Trophoblast cell (in vitro differentiated cells and primary cell): ENCODE results near the gene GALNT14.
A peak's percentile ranks its signal among the peaks of the same experiment; 100 is the strongest.

Source experiments
- DNase-seq, 2 donors: peaks; one replicate each; pipeline ENCODE4 v3.0.0-alpha.2; 2016
- H2AFZ ChIP-seq: 2 replicates; pipeline ENCODE4 v1.6.1; 2013; ENCODE audit warnings: low read length, moderate library complexity, mild to moderate bottlenecking; ENCODE audit not compliant: insufficient read depth, poor library complexity
- H2AK5ac ChIP-seq: 2 replicates; pipeline ENCODE4 v1.6.1; 2013; ENCODE audit warnings: mild to moderate bottlenecking, low read length
- H2BK120ac ChIP-seq: 2 replicates; pipeline ENCODE4 v1.6.1; 2013; ENCODE audit warnings: low read length, mild to moderate bottlenecking, moderate library complexity; ENCODE audit not compliant: insufficient read depth, poor library complexity
- H2BK12ac ChIP-seq: 2 replicates; pipeline ENCODE4 v1.6.1; 2013; ENCODE audit warnings: mild to moderate bottlenecking, low read length, moderate library complexity
- H2BK5ac ChIP-seq: 2 replicates; pipeline ENCODE4 v1.6.1; 2013; ENCODE audit warnings: low read length, low read depth, moderate library complexity, mild to moderate bottlenecking; ENCODE audit not compliant: poor library complexity
- H3K14ac ChIP-seq: 2 replicates; pipeline ENCODE4 v1.6.1; 2013; ENCODE audit warnings: mild to moderate bottlenecking, low read length
- H3K18ac ChIP-seq: 2 replicates; pipeline ENCODE4 v1.6.1; 2013; ENCODE audit warnings: mild to moderate bottlenecking, low read length
- H3K23ac ChIP-seq: 2 replicates; pipeline ENCODE4 v1.6.1; 2013; ENCODE audit warnings: low read length
- H3K27ac ChIP-seq: 2 replicates; pipeline ENCODE4 v1.5.1; 2013; ENCODE audit warnings: low read depth, mild to moderate bottlenecking, inconsistent platforms, low read length, moderate library complexity
- H3K27me3 ChIP-seq: 2 replicates; pipeline ENCODE4 v1.6.1; 2013; ENCODE audit warnings: inconsistent platforms, mild to moderate bottlenecking, low read length, moderate library complexity; ENCODE audit not compliant: insufficient read depth
- H3K36me3 ChIP-seq, 2 experiments: 1 replicate in 1 of 2; 2 replicates in 1 of 2; pipeline ENCODE4 v1.6.1; 2013; ENCODE audit warnings: low read length in 2 of 2, mild to moderate bottlenecking in 2 of 2, moderate library complexity in 1 of 2; ENCODE audit not compliant: insufficient read depth in 2 of 2, control insufficient read depth in 1 of 2
- H3K4ac ChIP-seq: 2 replicates; pipeline ENCODE4 v1.6.1; 2013; ENCODE audit warnings: low read depth, mild to moderate bottlenecking, low read length, moderate library complexity
- H3K4me1 ChIP-seq, 2 experiments: 1 replicate in 1 of 2; 2 replicates in 1 of 2; pipeline ENCODE4 v1.6.1; 2013; ENCODE audit warnings: low read length in 2 of 2, mild to moderate bottlenecking in 2 of 2, moderate library complexity in 1 of 2; ENCODE audit not compliant: insufficient read depth in 2 of 2, control insufficient read depth in 1 of 2
- H3K4me2 ChIP-seq: 2 replicates; pipeline ENCODE4 v1.6.1; 2013; ENCODE audit warnings: inconsistent platforms, mild to moderate bottlenecking, low read length, moderate library complexity
- H3K4me3 ChIP-seq: 2 replicates; pipeline ENCODE4 v1.5.1; 2013; ENCODE audit warnings: mild to moderate bottlenecking, low read depth, low read length, inconsistent platforms
- H3K79me1 ChIP-seq: one replicate; pipeline ENCODE4 v1.6.1; 2013; ENCODE audit warnings: low read length
- H3K79me2 ChIP-seq: 2 replicates; pipeline ENCODE4 v1.6.1; 2013; ENCODE audit warnings: low read length, mild to moderate bottlenecking; ENCODE audit not compliant: control insufficient read depth, insufficient read depth, poor library complexity
- H3K9ac ChIP-seq: 2 replicates; pipeline ENCODE4 v1.6.1; 2013; ENCODE audit warnings: mild to moderate bottlenecking, low read length
- H3K9me3 ChIP-seq: 2 replicates; pipeline ENCODE4 v1.6.1; 2013; ENCODE audit warnings: low read depth, mild to moderate bottlenecking, control low read depth, inconsistent platforms, low read length; ENCODE audit not compliant: insufficient read depth
- H4K12ac ChIP-seq: 2 replicates; pipeline ENCODE4 v1.6.1; 2013; ENCODE audit warnings: low read depth, mild to moderate bottlenecking, low read length, moderate library complexity
- H4K8ac ChIP-seq: 2 replicates; pipeline ENCODE4 v1.6.1; 2013; ENCODE audit warnings: low read depth, mild to moderate bottlenecking, low read length, moderate library complexity
- H4K91ac ChIP-seq: one replicate; pipeline ENCODE4 v1.6.1; 2013; ENCODE audit warnings: low read depth, mild to moderate bottlenecking, low read length, moderate library complexity
- WGBS: extraction: QIAGEN DNeasy Blood & Tissue Kit; methylation state at CpG from one replicate; pipeline ENCODE4 v1.1.7; 2013; ENCODE audit warnings: missing lambda C conversion rate; ENCODE audit not compliant: insufficient read length, insufficient coverage; ENCODE audit errors: extremely low coverage; 5-methylcytosine and 5-hydroxymethylcytosine counted together

The GALNT14 gene

DNA sequence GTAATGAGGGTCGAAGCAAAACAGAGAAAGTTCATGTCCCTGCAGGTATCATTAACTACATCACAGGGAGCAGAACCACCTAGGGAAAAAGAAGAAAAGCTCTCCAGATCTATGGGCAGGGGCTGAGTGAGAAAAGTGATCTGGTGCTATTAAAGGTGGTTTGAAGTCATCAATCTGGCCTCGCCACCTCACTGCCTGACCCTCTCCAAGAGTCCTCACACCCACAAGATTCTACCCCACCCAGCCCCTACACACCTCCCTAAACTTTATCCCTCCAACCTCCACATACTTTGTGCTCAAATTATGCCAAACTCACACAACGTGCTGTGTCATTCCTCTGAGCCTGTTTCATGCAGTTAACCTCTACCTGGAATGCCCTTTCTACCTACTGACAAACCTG is 2.2 kb downstream of the GALNT14 start:
- no peak overlapping the region for H3K4me3 ChIP-seq
- H2BK5ac ChIP-seq: no peak overlapping the region
- H4K8ac ChIP-seq: no peak overlapping the region
- no peak overlapping the region for H3K14ac ChIP-seq
- no peak overlapping the region for H3K27ac ChIP-seq
- H3K9ac ChIP-seq: no peak overlapping the region
- H4K12ac ChIP-seq: no peak overlapping the region
- peak in 1 of 2 donors; percentile 15 for DNase-seq
- no peaks in the 10 kb centered on the region for H3K9me3 ChIP-seq
- no peak overlapping the region for H4K91ac ChIP-seq
- H2AK5ac ChIP-seq: no peak overlapping the region
- no CpG with 5 or more reads among the region's 3 CpGs for WGBS
- peaks cover 25% of the 10 kb centered on the region for H3K27me3 ChIP-seq
- H3K36me3 ChIP-seq: no peaks in the 10 kb centered on the region
- H3K23ac ChIP-seq: no peak overlapping the region
- no peak overlapping the region for H3K4me2 ChIP-seq
- H3K79me2 ChIP-seq: no peaks in the 10 kb centered on the region
- H3K4ac ChIP-seq: no peak overlapping the region
- no peaks in the 10 kb centered on the region for H3K79me1 ChIP-seq
- H2BK12ac ChIP-seq: no peak overlapping the region
- no peak overlapping the region for H3K18ac ChIP-seq
- H2AFZ ChIP-seq: no peak overlapping the region
- H3K4me1 ChIP-seq: peaks cover 6 to 13% of the 10 kb centered on the region in 2 experiments
- no peak overlapping the region for H2BK120ac ChIP-seq

DNA sequence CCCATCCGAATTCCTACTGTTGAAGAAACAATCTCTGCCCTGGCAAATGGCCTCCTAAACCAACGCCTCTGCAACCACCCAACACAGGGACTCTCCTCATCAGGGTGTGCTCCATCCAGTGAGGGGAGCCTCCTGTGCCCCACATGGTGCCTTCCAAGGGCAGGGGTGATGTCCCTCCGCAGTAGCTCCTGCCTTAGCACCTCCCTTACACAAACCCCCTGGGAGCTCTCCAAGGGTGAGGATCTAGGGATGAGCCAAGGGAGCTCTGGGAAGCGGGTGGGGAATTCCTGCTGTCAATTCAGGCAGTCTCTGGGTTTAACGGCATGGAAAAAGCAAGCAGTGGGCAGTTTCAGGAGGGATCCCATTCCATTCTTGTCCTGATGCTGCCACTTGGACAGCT is 3.8 kb downstream of the GALNT14 start:
- peaks cover 6 to 13% of the 10 kb centered on the region in 2 experiments for H3K4me1 ChIP-seq
- H2BK12ac ChIP-seq: no peak overlapping the region
- H4K8ac ChIP-seq: no peak overlapping the region
- H3K9ac ChIP-seq: no peak overlapping the region
- H3K79me1 ChIP-seq: no peaks in the 10 kb centered on the region
- no peak overlapping the region for H3K23ac ChIP-seq
- no CpG with 5 or more reads among the region's 5 CpGs for WGBS
- peaks cover 25% of the 10 kb centered on the region for H3K27me3 ChIP-seq
- no peak for DNase-seq
- H4K91ac ChIP-seq: no peak overlapping the region
- no peak overlapping the region for H3K4me3 ChIP-seq
- no peak overlapping the region for H2AFZ ChIP-seq
- no peak overlapping the region for H2BK5ac ChIP-seq
- no peak overlapping the region for H3K4ac ChIP-seq
- no peaks in the 10 kb centered on the region for H3K9me3 ChIP-seq
- no peak overlapping the region for H3K18ac ChIP-seq
- H3K79me2 ChIP-seq: no peaks in the 10 kb centered on the region
- no peak overlapping the region for H2BK120ac ChIP-seq
- H3K14ac ChIP-seq: no peak overlapping the region
- H3K27ac ChIP-seq: no peak overlapping the region
- H3K36me3 ChIP-seq: no peaks in the 10 kb centered on the region
- H4K12ac ChIP-seq: no peak overlapping the region
- no peak overlapping the region for H2AK5ac ChIP-seq
- H3K4me2 ChIP-seq: no peak overlapping the region

DNA sequence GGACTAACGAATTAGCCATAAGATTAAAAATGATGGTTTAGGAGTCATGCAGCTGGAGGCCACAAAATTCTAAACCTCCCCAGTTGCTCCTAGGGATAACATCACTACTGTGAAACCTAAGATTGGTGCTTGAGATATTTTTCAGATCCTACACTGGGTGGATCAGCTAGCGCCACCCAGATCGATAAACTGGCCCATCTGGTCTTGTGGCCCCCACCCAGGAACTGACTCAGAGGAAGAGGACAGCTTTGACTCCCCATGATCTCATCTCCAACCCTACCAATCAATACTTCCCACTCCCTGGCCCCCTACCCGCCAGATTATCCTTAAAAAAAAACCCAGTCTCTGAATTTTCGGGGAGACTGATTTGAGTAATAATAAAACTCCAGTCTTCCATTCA is 5.5 kb downstream of the GALNT14 start:
- no peak overlapping the region for H2AK5ac ChIP-seq
- no peak overlapping the region for H2BK5ac ChIP-seq
- no peak overlapping the region for H3K4me3 ChIP-seq
- H3K14ac ChIP-seq: no peak overlapping the region
- no peaks in the 10 kb centered on the region for H3K79me1 ChIP-seq
- H2BK12ac ChIP-seq: no peak overlapping the region
- peaks cover 9% of the 10 kb centered on the region for H3K27me3 ChIP-seq
- no peak overlapping the region for H3K4ac ChIP-seq
- no peaks in the 10 kb centered on the region for H3K9me3 ChIP-seq
- no peak overlapping the region for H4K12ac ChIP-seq
- no peak for DNase-seq
- no peak overlapping the region for H3K27ac ChIP-seq
- H3K23ac ChIP-seq: no peak overlapping the region
- no peak overlapping the region for H3K18ac ChIP-seq
- no peak overlapping the region for H4K8ac ChIP-seq
- no peak overlapping the region for H4K91ac ChIP-seq
- H3K4me1 ChIP-seq: peaks cover 2 to 7% of the 10 kb centered on the region in 2 experiments
- WGBS: no CpG with 5 or more reads among the region's 5 CpGs
- no peak overlapping the region for H3K4me2 ChIP-seq
- no peak overlapping the region for H2AFZ ChIP-seq
- H2BK120ac ChIP-seq: no peak overlapping the region
- no peak overlapping the region for H3K9ac ChIP-seq
- no peaks in the 10 kb centered on the region for H3K79me2 ChIP-seq
- no peaks in the 10 kb centered on the region for H3K36me3 ChIP-seq

DNA sequence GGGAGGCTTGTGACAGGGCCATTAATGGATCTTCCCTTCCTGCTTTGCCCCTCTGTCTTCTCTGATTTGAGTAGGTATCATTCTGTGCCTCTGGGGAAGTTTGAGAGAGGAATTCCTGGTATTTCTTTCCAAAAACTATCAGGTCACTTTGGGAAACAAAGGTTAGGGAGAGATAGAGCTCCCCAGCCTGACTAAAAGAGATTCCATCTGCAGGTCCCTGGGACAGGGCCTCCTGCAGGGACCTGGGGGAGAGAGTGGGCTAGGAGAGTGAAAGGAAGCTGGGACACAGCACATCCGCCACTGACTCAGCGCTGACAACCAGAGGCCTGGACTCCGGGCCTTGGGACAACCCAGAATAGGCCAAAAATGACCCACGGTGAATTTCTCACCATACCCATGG is 6.4 kb downstream of the GALNT14 start:
- H3K23ac ChIP-seq: no peak overlapping the region
- H3K4me2 ChIP-seq: no peak overlapping the region
- H3K9ac ChIP-seq: no peak overlapping the region
- no peaks in the 10 kb centered on the region for H3K27me3 ChIP-seq
- H3K27ac ChIP-seq: no peak overlapping the region
- H3K4me3 ChIP-seq: no peak overlapping the region
- no peak overlapping the region for H2AFZ ChIP-seq
- H3K9me3 ChIP-seq: no peaks in the 10 kb centered on the region
- no peaks in the 10 kb centered on the region for H3K79me1 ChIP-seq
- no peak overlapping the region for H2AK5ac ChIP-seq
- H3K18ac ChIP-seq: no peak overlapping the region
- no peak overlapping the region for H3K14ac ChIP-seq
- H2BK12ac ChIP-seq: no peak overlapping the region
- H4K91ac ChIP-seq: no peak overlapping the region
- peaks cover 2 to 3% of the 10 kb centered on the region in 2 experiments for H3K4me1 ChIP-seq
- WGBS: no CpG with 5 or more reads among the region's 4 CpGs
- no peaks in the 10 kb centered on the region for H3K79me2 ChIP-seq
- H2BK5ac ChIP-seq: no peak overlapping the region
- no peak overlapping the region for H3K4ac ChIP-seq
- H3K36me3 ChIP-seq: no peaks in the 10 kb centered on the region
- H2BK120ac ChIP-seq: no peak overlapping the region
- H4K12ac ChIP-seq: no peak overlapping the region
- no peak overlapping the region for H4K8ac ChIP-seq
- no peak for DNase-seq
